B cell (primary cell): ENCODE results near the gene LYPD5. TPM values are rescaled to one million over a fixed set of nuclear protein-coding genes. Genes with fewer than 3 reads are reported as not detected.

Source experiments
- ATAC-seq: fragments of 200-7000 bp; cut with Tn5 transposase; one replicate; pipeline ENCODE4 v1.10.0; 2021; ENCODE audit warnings: low read depth, mild to moderate bottlenecking, moderate number of reproducible peaks, moderate library complexity
- CTCF ChIA-PET: fragments of 350-600 bp; sonication (Branson Sonifier 250); formaldehyde crosslinking; loops from one replicate; lab custom pipeline; 2021; ENCODE audit warnings: antibody characterized with exemption, inconsistent platforms; lab: Charles Lee
- POLR2A ChIA-PET: fragments of 350-600 bp; sonication (Branson Sonifier 250); formaldehyde crosslinking; loops from one replicate; lab custom pipeline; 2021; ENCODE audit warnings: antibody characterized with exemption; lab: Charles Lee
- DNase-seq: peaks from one replicate; pipeline ENCODE4 v3.0.0; 2013
- H2AFZ ChIP-seq: 2 replicates; pipeline ENCODE4 v1.6.1; 2012; ENCODE audit warnings: mild to moderate bottlenecking, low read depth, low read length; ENCODE audit not compliant: insufficient read depth, poor library complexity, severe bottlenecking
- H3K27ac ChIP-seq, 2 donors: 1 replicate in 1 of 2; 2 replicates in 1 of 2; pipeline ENCODE4 v1.5.1; 2012 to 2013; ENCODE audit warnings: low read length in 2 of 2, mild to moderate bottlenecking in 2 of 2, moderate library complexity in 1 of 2
- H3K27me3 ChIP-seq, 4 experiments: fragments of 200-600 bp in 1 of 4; sonication (generic) in 1 of 4; replicated peaks in 1 of 4; 1 replicate in 2 of 4; 2 replicates in 2 of 4; pipeline versions ENCODE4 v1.6.1 to v1.7.0; 2013 to 2016; ENCODE audit warnings: low read length in 3 of 4, mild to moderate bottlenecking in 2 of 4, mixed read lengths in 1 of 4, moderate library complexity in 1 of 4; ENCODE audit not compliant: insufficient read depth in 4 of 4, control insufficient read depth in 3 of 4; ENCODE audit errors: control extremely low read depth in 1 of 4
- H3K36me3 ChIP-seq, 2 experiments: replicated peaks in 1 of 2; 1 replicate in 1 of 2; 2 replicates in 1 of 2; pipeline versions ENCODE4 v1.6.1 to v1.7.1; 2013; ENCODE audit warnings: low read length in 1 of 2; ENCODE audit not compliant: insufficient read depth in 2 of 2, control insufficient read depth in 1 of 2; ENCODE audit errors: control extremely low read depth in 1 of 2, extremely low read depth in 1 of 2
- H3K4me1 ChIP-seq, 2 donors: fragments of 200-600 bp in 1 of 2; sonication (generic) in 1 of 2; 1 replicate in 1 of 2; 2 replicates in 1 of 2; pipeline versions ENCODE4 v1.5.1 to v1.6.1; 2013 to 2017; ENCODE audit warnings: low read length in 2 of 2; ENCODE audit not compliant: control insufficient read depth in 2 of 2, insufficient read depth in 2 of 2
- H3K4me2 ChIP-seq: replicated peaks from 2 replicates; pipeline ENCODE3; 2012; ENCODE audit warnings: mild to moderate bottlenecking, low read depth, low read length; ENCODE audit not compliant: poor library complexity, severe bottlenecking
- H3K4me3 ChIP-seq, 5 experiments: fragments of 200-600 bp in 1 of 5; sonication (generic) in 1 of 5; 1 replicate in 3 of 5; 2 replicates in 2 of 5; pipeline versions ENCODE4 v1.5.1 to v1.7.0; 2011 to 2016; ENCODE audit warnings: low read length in 4 of 5, mild to moderate bottlenecking in 4 of 5, low read depth in 2 of 5, control low read depth in 1 of 5, moderate library complexity in 1 of 5; ENCODE audit not compliant: insufficient read depth in 1 of 5; ENCODE audit errors: control extremely low read depth in 1 of 5, extremely low read depth in 1 of 5
- H3K79me2 ChIP-seq: fragments of 200-600 bp; sonication (generic); one replicate; pipeline ENCODE4 v1.6.0; 2016; ENCODE audit warnings: low read length; ENCODE audit not compliant: control insufficient read depth, insufficient read depth
- H3K9ac ChIP-seq: fragments of 200-600 bp; sonication (generic); 2 replicates; pipeline ENCODE4 v1.6.1; 2017; ENCODE audit warnings: mild to moderate bottlenecking, low read length, moderate library complexity
- H3K9me3 ChIP-seq, 3 donors: one replicate each; pipeline versions ENCODE4 v1.6.1 to v1.7.1; 2013; ENCODE audit warnings: low read length in 2 of 3; ENCODE audit not compliant: control insufficient read depth in 2 of 3, insufficient read depth in 1 of 3; ENCODE audit errors: control extremely low read depth in 1 of 3
- H4K20me1 ChIP-seq: 2 replicates; pipeline ENCODE4 v1.6.0; 2012; ENCODE audit warnings: mild to moderate bottlenecking, low read length; ENCODE audit not compliant: insufficient read depth, control insufficient read depth, poor library complexity, severe bottlenecking
- H3K27ac Mint-ChIP-seq: one replicate; pipeline ENCODE4 v1.8.0; 2021; ENCODE audit warnings: mixed read lengths
- H3K27me3 Mint-ChIP-seq: one replicate; pipeline ENCODE4 v1.8.0; 2021; ENCODE audit warnings: mixed read lengths
- H3K4me1 Mint-ChIP-seq: one replicate; pipeline ENCODE4 v1.8.0; 2021; ENCODE audit warnings: mixed read lengths
- H3K4me3 Mint-ChIP-seq: one replicate; pipeline ENCODE4 v1.8.0; 2021; ENCODE audit warnings: mixed read lengths
- H3K9me3 Mint-ChIP-seq: one replicate; pipeline ENCODE4 v1.8.0; 2022; ENCODE audit warnings: mixed read lengths; ENCODE audit not compliant: insufficient read depth
- EZH2 ChIP-seq: IDR thresholded peaks from 2 replicates; pipeline ENCODE4 v1.6.1; 2012; ENCODE audit warnings: borderline replicate concordance, low read depth, mild to moderate bottlenecking, moderate library complexity, low read length; ENCODE audit not compliant: insufficient read depth, poor library complexity, severe bottlenecking
- WGBS: methylation state at CpG from one replicate; pipeline ENCODE4 v1.1.5; 2013; ENCODE audit warnings: missing lambda C conversion rate; ENCODE audit not compliant: insufficient coverage; 5-methylcytosine and 5-hydroxymethylcytosine counted together
- intact Hi-C: fragments of 100-400 bp; cut with micrococcal nuclease; formaldehyde crosslinking; loops from one replicate; pipeline ENCODE4 v1.10.0; 2022
- polyA plus RNA-seq: library from polyadenylated mRNA; depleted of rRNA; stranded (reverse); fragments of >200 nt; gene quantifications from 2 replicates; pipeline ENCODE4 v1.2.3, GENCODE V29; 2012
- total RNA-seq, 2 donors: library from RNA; stranded (reverse); fragments of 120-200 nt in 1 of 2; gene quantifications; 1 replicate in 1 of 2; 2 replicates in 1 of 2; pipeline versions ENCODE4 v1.2.3 to v1.2.4, GENCODE V29; 2013 to 2022
- TF ChIP-seq, protein P1 (sequence below): fragments of 200-600 bp; IDR thresholded peaks from one replicate; pipeline ENCODE4 v1.8.0; 2022; ENCODE audit warnings: antibody characterized with exemption, mild to moderate bottlenecking

The LYPD5 gene
- total and polyA plus RNA-seq, 2 donors (not counting 1 experiment from before 2014, with no cell fraction given), result 0.46 TPM; not detected in 1

DNA sequence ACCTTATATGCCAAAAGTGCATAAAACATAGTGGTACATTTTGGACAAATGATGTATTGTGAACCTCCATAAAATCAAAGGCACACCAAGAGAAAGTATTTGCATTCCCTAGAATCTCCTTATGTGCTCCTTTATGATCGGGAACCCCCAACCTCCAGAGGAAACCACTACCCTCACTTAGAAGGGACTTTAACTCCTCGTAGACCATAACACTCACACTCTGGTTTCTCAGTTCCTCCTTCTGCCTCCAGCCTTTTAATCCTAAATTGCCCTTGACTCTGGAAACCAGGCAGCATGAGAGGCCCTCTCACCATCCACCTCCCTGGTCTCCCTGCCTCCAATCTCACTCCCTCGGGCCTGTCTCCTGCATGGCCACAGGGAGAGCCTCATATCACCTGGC is 11.7 kb downstream of the LYPD5 start:
- Histone ChIP-seq H3K27me3 (peaks cover 0 to 24% (median 6%) of the 10 kb centered on the region in 4 experiments), H3K9ac (no peak overlapping the region), H2AFZ (no peak overlapping the region), H3K9me3 (peaks cover 0 to 6% (median under 1%) of the 10 kb centered on the region in 3 donors), H3K4me1 (no peaks in the 10 kb centered on the region), H3K36me3 (no peaks in the 10 kb centered on the region), H3K27ac (no peak overlapping the region), H3K4me3 (no peak overlapping the region), H4K20me1 (no peaks in the 10 kb centered on the region), H3K79me2 (no peaks in the 10 kb centered on the region), H3K4me2 (no peak overlapping the region)
- Mint-ChIP-seq H3K4me3 (no peak overlapping the region), H3K27ac (no peak overlapping the region), H3K4me1 (peaks cover 3% of the 10 kb centered on the region), H3K9me3 (no peaks in the 10 kb centered on the region), H3K27me3 (peaks cover 14% of the 10 kb centered on the region)
- POLR2A ChIA-PET, result no interaction called here
- DNase-seq (no peak), ATAC-seq (no peak)
- intact Hi-C loops, result no loop called here
- CTCF ChIA-PET, result interaction anchor here (0.6 to 1.6 kb wide), 4 partner anchors 12 to 46 kb away, joined by 3 to 12 read pairs (median 4); no protein-coding TSS in a partner anchor
- TF ChIP-seq EZH2, result no peak
- TF ChIP-seq, protein P1, sequence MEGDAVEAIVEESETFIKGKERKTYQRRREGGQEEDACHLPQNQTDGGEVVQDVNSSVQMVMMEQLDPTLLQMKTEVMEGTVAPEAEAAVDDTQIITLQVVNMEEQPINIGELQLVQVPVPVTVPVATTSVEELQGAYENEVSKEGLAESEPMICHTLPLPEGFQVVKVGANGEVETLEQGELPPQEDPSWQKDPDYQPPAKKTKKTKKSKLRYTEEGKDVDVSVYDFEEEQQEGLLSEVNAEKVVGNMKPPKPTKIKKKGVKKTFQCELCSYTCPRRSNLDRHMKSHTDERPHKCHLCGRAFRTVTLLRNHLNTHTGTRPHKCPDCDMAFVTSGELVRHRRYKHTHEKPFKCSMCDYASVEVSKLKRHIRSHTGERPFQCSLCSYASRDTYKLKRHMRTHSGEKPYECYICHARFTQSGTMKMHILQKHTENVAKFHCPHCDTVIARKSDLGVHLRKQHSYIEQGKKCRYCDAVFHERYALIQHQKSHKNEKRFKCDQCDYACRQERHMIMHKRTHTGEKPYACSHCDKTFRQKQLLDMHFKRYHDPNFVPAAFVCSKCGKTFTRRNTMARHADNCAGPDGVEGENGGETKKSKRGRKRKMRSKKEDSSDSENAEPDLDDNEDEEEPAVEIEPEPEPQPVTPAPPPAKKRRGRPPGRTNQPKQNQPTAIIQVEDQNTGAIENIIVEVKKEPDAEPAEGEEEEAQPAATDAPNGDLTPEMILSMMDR, result no peak
- 3% methylated on average over 3 of the region's 3 CpGs for WGBS

DNA sequence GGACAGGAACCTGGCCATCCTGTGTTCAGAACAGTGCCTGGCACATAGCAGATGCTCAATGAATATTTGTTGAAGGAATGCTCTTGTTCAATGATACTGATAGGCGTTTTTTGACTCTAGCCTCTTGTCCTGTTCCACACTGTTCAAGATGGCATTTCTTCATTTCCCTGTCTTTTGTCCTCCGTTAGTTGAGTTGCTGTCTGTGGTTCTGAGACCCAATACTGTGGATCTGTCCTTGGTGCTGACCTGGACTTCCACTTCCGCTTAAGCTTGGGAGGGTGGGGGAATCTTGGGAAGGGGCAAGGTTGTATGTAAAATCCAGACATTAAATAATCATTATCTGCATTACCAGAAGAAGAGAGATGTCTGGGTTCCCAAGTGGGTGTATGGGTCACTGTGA is 13.2 kb downstream of the LYPD5 start:
- H3K4me3 ChIP-seq, result no peak overlapping the region
- no peaks in the 10 kb centered on the region for H3K9me3 ChIP-seq
- ChIA-PET POLR2A (no interaction called here), CTCF (interaction anchor here (0.5 to 1.4 kb wide), 2 partner anchors 11 to 44 kb away, joined by 5 to 12 read pairs; no protein-coding TSS in a partner anchor)
- H3K27me3 Mint-ChIP-seq, result peaks cover 10% of the 10 kb centered on the region
- H4K20me1 ChIP-seq, result no peaks in the 10 kb centered on the region
- peaks cover 0 to 13% (median 3%) of the 10 kb centered on the region in 4 experiments for H3K27me3 ChIP-seq
- H3K4me2 ChIP-seq, result no peak overlapping the region
- peak; percentile 57 for DNase-seq
- H3K4me1 ChIP-seq, result peaks cover 13 to 15% of the 10 kb centered on the region in 2 donors
- no peak for TF ChIP-seq EZH2
- no peak overlapping the region for H3K27ac Mint-ChIP-seq
- H3K4me3 Mint-ChIP-seq, result no peak overlapping the region
- H3K9ac ChIP-seq, result no peak overlapping the region
- ATAC-seq, result no peak
- no peaks in the 10 kb centered on the region for H3K79me2 ChIP-seq
- no peaks in the 10 kb centered on the region for H3K36me3 ChIP-seq
- H3K9me3 Mint-ChIP-seq, result no peaks in the 10 kb centered on the region
- H3K27ac ChIP-seq, result no peak overlapping the region
- WGBS, result 20% methylated on average over 1 of the region's 3 CpGs
- intact Hi-C loops, result loop anchor here (10.0 kb wide), 1 partner anchor 344 kb away; no protein-coding TSS in a partner anchor
- H2AFZ ChIP-seq, result no peak overlapping the region
- H3K4me1 Mint-ChIP-seq, result peaks cover 18% of the 10 kb centered on the region
